Liver (tissue), 9 donors: Measurements from ENCODE around the gene DPYSL4. TPM values are rescaled to one million over a fixed set of nuclear protein-coding genes. Genes with fewer than 3 reads are reported as not detected.

Experiments
- DNase-seq: peaks from one replicate; pipeline ENCODE4 v3.0.0-alpha.2; 2017; ENCODE audit warnings: low spot score
- H3K27ac ChIP-seq, 2 donors: one replicate each; pipeline ENCODE4 v1.7.0; 2013; ENCODE audit warnings: inconsistent platforms in 2 of 2, low read length in 2 of 2, control low read depth in 1 of 2, low read depth in 1 of 2, mild to moderate bottlenecking in 1 of 2
- H3K27me3 ChIP-seq, 4 donors: one replicate each; pipeline versions ENCODE4 v1.6.1 to v1.7.0; 2013; ENCODE audit warnings: low read length in 3 of 4, inconsistent platforms in 1 of 4, mild to moderate bottlenecking in 1 of 4, moderate library complexity in 1 of 4; ENCODE audit not compliant: control insufficient read depth in 4 of 4, insufficient read depth in 4 of 4
- H3K36me3 ChIP-seq, 4 donors: one replicate each; pipeline versions ENCODE4 v1.6.1 to v1.7.0; 2013; ENCODE audit warnings: low read length in 3 of 4, mild to moderate bottlenecking in 3 of 4, low read depth in 1 of 4, moderate library complexity in 1 of 4; ENCODE audit not compliant: control insufficient read depth in 4 of 4, insufficient read depth in 3 of 4
- H3K4me1 ChIP-seq, 4 donors: one replicate each; pipeline versions ENCODE4 v1.6.1 to v1.7.0; 2013; ENCODE audit warnings: low read length in 3 of 4, mild to moderate bottlenecking in 3 of 4, moderate library complexity in 1 of 4; ENCODE audit not compliant: control insufficient read depth in 4 of 4, insufficient read depth in 4 of 4
- H3K4me3 ChIP-seq, 3 donors: one replicate each; pipeline versions ENCODE4 v1.6.1 to v1.7.0; 2013; ENCODE audit warnings: low read length in 3 of 3, control low read depth in 1 of 3, low read depth in 1 of 3, mild to moderate bottlenecking in 1 of 3
- H3K9ac ChIP-seq, 2 donors: one replicate each; pipeline ENCODE4 v1.7.0; 2013; ENCODE audit warnings: low read length in 2 of 2, mild to moderate bottlenecking in 2 of 2, moderate library complexity in 2 of 2, control low read depth in 1 of 2, low read depth in 1 of 2
- H3K9me3 ChIP-seq, 4 donors: one replicate each; pipeline versions ENCODE4 v1.6.1 to v1.7.0; 2013; ENCODE audit warnings: low read length in 3 of 4; ENCODE audit not compliant: control insufficient read depth in 4 of 4
- ATF3 ChIP-seq: IDR thresholded peaks from 2 replicates; pipeline ENCODE4 v1.6.1; 2016; ENCODE audit warnings: antibody characterized with exemption
- CTCF ChIP-seq: fragments of 150-350 bp; IDR thresholded peaks from 2 replicates; pipeline ENCODE4 v1.5.1; 2017; ENCODE audit warnings: improper control_type of control experiment, low read depth, low read length; ENCODE audit not compliant: missing input control
- EGR1 ChIP-seq, 2 donors: IDR thresholded peaks; 2 replicates each; pipeline ENCODE4 v1.6.1; 2016 to 2018; ENCODE audit warnings: antibody characterized with exemption in 2 of 2, low read depth in 2 of 2
- FOXA1 ChIP-seq: IDR thresholded peaks from 2 replicates; pipeline ENCODE4 v1.6.1; 2016; ENCODE audit warnings: antibody characterized with exemption
- GABPA ChIP-seq, 2 donors: IDR thresholded peaks in 1 of 2; conservative IDR thresholded peaks in 1 of 2; 2 replicates each; pipeline ENCODE4 v1.6.1; 2016; ENCODE audit warnings: antibody characterized with exemption in 2 of 2, mild to moderate bottlenecking in 1 of 2, moderate library complexity in 1 of 2
- HNF4A ChIP-seq, 2 donors: conservative IDR thresholded peaks; 2 replicates each; pipeline ENCODE4 v1.6.1; 2016; ENCODE audit warnings: antibody characterized with exemption in 2 of 2, mild to moderate bottlenecking in 2 of 2
- HNF4G ChIP-seq: IDR thresholded peaks from 2 replicates; pipeline ENCODE4 v1.6.1; 2016; ENCODE audit warnings: antibody characterized with exemption
- JUND ChIP-seq, 2 donors: IDR thresholded peaks; 2 replicates each; pipeline ENCODE4 v1.6.1; 2016; ENCODE audit warnings: antibody characterized with exemption in 2 of 2
- MAX ChIP-seq: IDR thresholded peaks from 2 replicates; pipeline ENCODE4 v1.6.1; 2016; ENCODE audit warnings: antibody characterized with exemption
- NR2F2 ChIP-seq: IDR thresholded peaks from 2 replicates; pipeline ENCODE4 v1.6.1; 2016; ENCODE audit warnings: antibody characterized with exemption
- RAD21 ChIP-seq, 2 donors: IDR thresholded peaks; 2 replicates each; pipeline ENCODE4 v1.6.1; 2016; ENCODE audit warnings: antibody characterized with exemption in 2 of 2, mild to moderate bottlenecking in 2 of 2
- RXRA ChIP-seq, 2 donors: IDR thresholded peaks; 2 replicates each; pipeline ENCODE4 v1.6.1; 2017 to 2018; ENCODE audit warnings: antibody characterized with exemption in 2 of 2, mild to moderate bottlenecking in 1 of 2
- SP1 ChIP-seq: IDR thresholded peaks from 2 replicates; pipeline ENCODE4 v1.6.1; 2018; ENCODE audit warnings: antibody characterized with exemption, mild to moderate bottlenecking
- TAF1 ChIP-seq: conservative IDR thresholded peaks from 2 replicates; pipeline ENCODE4 v1.6.1; 2016; ENCODE audit warnings: antibody characterized with exemption, mild to moderate bottlenecking
- ZBTB33 ChIP-seq: IDR thresholded peaks from 2 replicates; pipeline ENCODE4 v1.6.1; 2016; ENCODE audit warnings: antibody characterized with exemption
- WGBS: extraction: QIAGEN DNeasy Blood & Tissue Kit; methylation state at CpG from one replicate; pipeline ENCODE4 v1.1.7; 2013; 5-methylcytosine and 5-hydroxymethylcytosine counted together
- polyA plus RNA-seq, 2 donors: library from polyadenylated mRNA; stranded (reverse) in 1 of 2; unstranded in 1 of 2; fragments of 200-250 nt in 1 of 2; fragments of >200 nt in 1 of 2; fragmentation: Nextera tagmentation in 1 of 2; extraction: Ambion mirVana in 1 of 2; gene quantifications; one replicate each; pipeline versions ENCODE4 v1.2.1 to v1.2.3, GENCODE V29; 2013 to 2015
- total RNA-seq, 2 donors: library from RNA; depleted of rRNA; stranded (reverse); fragments of >200 nt; gene quantifications; one replicate each; pipeline ENCODE4 v1.2.3, GENCODE V29; 2014
- TF ChIP-seq, protein P1 (sequence below): IDR thresholded peaks from 2 replicates; pipeline ENCODE4 v1.6.1; 2016; ENCODE audit warnings: antibody characterized with exemption, mild to moderate bottlenecking
- donor health status: healthy.
- donor health status: healthy.
- donor health status: healthy.
- donor health status: healthy.
- donor health status: healthy.

The DPYSL4 gene
- total and polyA plus RNA-seq, 4 donors = 0.19 to 2.2 (median 0.26) TPM

GRCh38 chr10:132201111-132201969, 14.6 kb downstream of the DPYSL4 start:
- no peaks in the 10 kb centered on the region for H3K4me1 ChIP-seq
- 89% methylated on average over 35 of the region's 35 CpGs for WGBS
- H3K9me3 ChIP-seq = no peaks in the 10 kb centered on the region
- TF ChIP-seq CTCF (no peak), HNF4A (conservative IDR thresholded peaks at IDR 0.05) (no peak), HNF4G (no peak), NR2F2 (no peak), GABPA (IDR thresholded peaks at IDR 0.05 in 1 of 2, conservative IDR thresholded peaks at IDR 0.05 in 1 of 2) (no peak), RXRA (IDR thresholded peaks at IDR 0.05) (no peak), TAF1 (no peak), RAD21 (IDR thresholded peaks at IDR 0.05) (no peak), ZBTB33 (no peak), SP1 (no peak)
- DNase-seq = no peak
- no peak overlapping the region for H3K9ac ChIP-seq
- H3K4me3 ChIP-seq = no peak overlapping the region
- peaks cover 0 to 3% (median 0%) of the 10 kb centered on the region in 4 donors for H3K27me3 ChIP-seq
- H3K36me3 ChIP-seq = no peaks in the 10 kb centered on the region
- H3K27ac ChIP-seq = no peak overlapping the region

GRCh38 chr10:132202070-132202970, 15.6 kb downstream of the DPYSL4 start:
- peaks cover 0 to 3% (median 0%) of the 10 kb centered on the region in 4 donors for H3K27me3 ChIP-seq
- no peak overlapping the region for H3K4me3 ChIP-seq
- no peaks in the 10 kb centered on the region for H3K4me1 ChIP-seq
- H3K27ac ChIP-seq = no peak overlapping the region
- 89% methylated on average over 48 of the region's 48 CpGs for WGBS
- no peaks in the 10 kb centered on the region for H3K36me3 ChIP-seq
- no peak overlapping the region for H3K9ac ChIP-seq
- no peaks in the 10 kb centered on the region for H3K9me3 ChIP-seq
- DNase-seq = no peak
- TF ChIP-seq RAD21 (IDR thresholded peaks at IDR 0.05) (no peak), EGR1 (IDR thresholded peaks at IDR 0.05; ENCODE audit: low read depth in 2 of 2) (no peak), CTCF (no peak), TAF1 (no peak), ZBTB33 (no peak), SP1 (no peak), MAX (no peak), RXRA (IDR thresholded peaks at IDR 0.05) (no peak), FOXA1 (no peak), ATF3 (no peak), JUND (IDR thresholded peaks at IDR 0.05) (no peak), HNF4A (conservative IDR thresholded peaks at IDR 0.05) (no peak)
- TF ChIP-seq, protein P1, sequence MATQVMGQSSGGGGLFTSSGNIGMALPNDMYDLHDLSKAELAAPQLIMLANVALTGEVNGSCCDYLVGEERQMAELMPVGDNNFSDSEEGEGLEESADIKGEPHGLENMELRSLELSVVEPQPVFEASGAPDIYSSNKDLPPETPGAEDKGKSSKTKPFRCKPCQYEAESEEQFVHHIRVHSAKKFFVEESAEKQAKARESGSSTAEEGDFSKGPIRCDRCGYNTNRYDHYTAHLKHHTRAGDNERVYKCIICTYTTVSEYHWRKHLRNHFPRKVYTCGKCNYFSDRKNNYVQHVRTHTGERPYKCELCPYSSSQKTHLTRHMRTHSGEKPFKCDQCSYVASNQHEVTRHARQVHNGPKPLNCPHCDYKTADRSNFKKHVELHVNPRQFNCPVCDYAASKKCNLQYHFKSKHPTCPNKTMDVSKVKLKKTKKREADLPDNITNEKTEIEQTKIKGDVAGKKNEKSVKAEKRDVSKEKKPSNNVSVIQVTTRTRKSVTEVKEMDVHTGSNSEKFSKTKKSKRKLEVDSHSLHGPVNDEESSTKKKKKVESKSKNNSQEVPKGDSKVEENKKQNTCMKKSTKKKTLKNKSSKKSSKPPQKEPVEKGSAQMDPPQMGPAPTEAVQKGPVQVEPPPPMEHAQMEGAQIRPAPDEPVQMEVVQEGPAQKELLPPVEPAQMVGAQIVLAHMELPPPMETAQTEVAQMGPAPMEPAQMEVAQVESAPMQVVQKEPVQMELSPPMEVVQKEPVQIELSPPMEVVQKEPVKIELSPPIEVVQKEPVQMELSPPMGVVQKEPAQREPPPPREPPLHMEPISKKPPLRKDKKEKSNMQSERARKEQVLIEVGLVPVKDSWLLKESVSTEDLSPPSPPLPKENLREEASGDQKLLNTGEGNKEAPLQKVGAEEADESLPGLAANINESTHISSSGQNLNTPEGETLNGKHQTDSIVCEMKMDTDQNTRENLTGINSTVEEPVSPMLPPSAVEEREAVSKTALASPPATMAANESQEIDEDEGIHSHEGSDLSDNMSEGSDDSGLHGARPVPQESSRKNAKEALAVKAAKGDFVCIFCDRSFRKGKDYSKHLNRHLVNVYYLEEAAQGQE = no peak
